Natural killer cell treated with Interleukin-12 subunit alpha and Interleukin-12 subunit beta and Interleukin-15 and Interleukin-18, amount 100 ng/mL, for 72 hours (primary cell): ENCODE measurements around the gene CNOT6. TPM values are rescaled to one million over a fixed set of nuclear protein-coding genes. Genes with fewer than 3 reads are reported as not detected.
A peak's percentile ranks its signal among the peaks of the same experiment; 100 is the strongest.

ENCODE experiments used
- ATAC-seq, 2 donors: fragments of 150-1000 bp; cut with Tn5 transposase in 1 of 2; sonication (Bioruptor Pico), chemical (Tn5 transposase) in 1 of 2; 2 replicates each; pipeline ENCODE4 v1.10.0; 2021
- DNase-seq: peaks from one replicate; pipeline ENCODE4 v3.0.0; 2022; ENCODE audit warnings: low spot score
- H3K27ac Mint-ChIP-seq, 2 donors: 1 replicate in 1 of 2; 2 replicates in 1 of 2; pipeline ENCODE4 v1.8.0; 2022; ENCODE audit warnings: mixed read lengths in 2 of 2, mild to moderate bottlenecking in 1 of 2, moderate library complexity in 1 of 2
- H3K27me3 Mint-ChIP-seq, 2 donors: 1 replicate in 1 of 2; 2 replicates in 1 of 2; pipeline ENCODE4 v1.8.0; 2022; ENCODE audit warnings: mixed read lengths in 2 of 2
- H3K36me3 Mint-ChIP-seq: one replicate; pipeline ENCODE4 v1.8.0; 2022; ENCODE audit warnings: mixed read lengths
- H3K4me1 Mint-ChIP-seq, 2 donors: 1 replicate in 1 of 2; 2 replicates in 1 of 2; pipeline ENCODE4 v1.8.0; 2022; ENCODE audit warnings: low read depth in 2 of 2, mixed read lengths in 2 of 2, mild to moderate bottlenecking in 1 of 2
- H3K4me3 Mint-ChIP-seq: one replicate; pipeline ENCODE4 v1.8.0; 2022; ENCODE audit warnings: mixed read lengths
- H3K9me3 Mint-ChIP-seq: 2 replicates; pipeline ENCODE4 v1.8.0; 2022; ENCODE audit warnings: mixed read lengths
- total RNA-seq, 2 donors: library from RNA; stranded (reverse); gene quantifications; one replicate each; pipeline ENCODE4 v1.2.3, GENCODE V29; 2022

The CNOT6 gene
- total RNA-seq, 2 donors from 2014 or later, result 32.8 to 38.5 TPM

GRCh38 chr5:180540050-180540694 is 46.0 kb downstream of the CNOT6 start:
- peak overlapping the region; percentile 30 to 63 for H3K27ac Mint-ChIP-seq
- H3K27me3 Mint-ChIP-seq, result no peaks in the 10 kb centered on the region
- DNase-seq (no peak), ATAC-seq (peak in 1 of 2 donors; percentile 75)
- peaks cover 15% of the 10 kb centered on the region for H3K36me3 Mint-ChIP-seq
- H3K4me3 Mint-ChIP-seq, result peak overlapping the region; percentile 47
- H3K4me1 Mint-ChIP-seq, result peaks cover 8 to 13% of the 10 kb centered on the region in 2 donors
- H3K9me3 Mint-ChIP-seq, result no peaks in the 10 kb centered on the region

- no peak for ATAC-seq
- Mint-ChIP-seq H3K4me3 (no peak overlapping the region), H3K27me3 (no peaks in the 10 kb centered on the region), H3K4me1 (peaks cover 12 to 18% of the 10 kb centered on the region in 2 donors), H3K27ac (no peak overlapping the region), H3K36me3 (peaks cover 26% of the 10 kb centered on the region), H3K9me3 (no peaks in the 10 kb centered on the region)
- no peak for DNase-seq
These were observed 47.5 kb downstream of the CNOT6 start for GRCh38 chr5:180541710-180542109.

GRCh38 chr5:180545248-180545647 is 51.1 kb downstream of the CNOT6 start:
- H3K27me3 Mint-ChIP-seq, result no peaks in the 10 kb centered on the region
- no peaks in the 10 kb centered on the region for H3K9me3 Mint-ChIP-seq
- ATAC-seq (no peak), DNase-seq (no peak)
- no peak overlapping the region for H3K27ac Mint-ChIP-seq
- no peak overlapping the region for H3K4me3 Mint-ChIP-seq
- peaks cover 21% of the 10 kb centered on the region for H3K36me3 Mint-ChIP-seq
- H3K4me1 Mint-ChIP-seq, result peaks cover 16 to 19% of the 10 kb centered on the region in 2 donors

GRCh38 chr5:180548563-180548962 is 54.4 kb downstream of the CNOT6 start:
- H3K4me1 Mint-ChIP-seq, result peaks cover 12 to 19% of the 10 kb centered on the region in 2 donors
- DNase-seq (no peak), ATAC-seq (no peak)
- no peaks in the 10 kb centered on the region for H3K9me3 Mint-ChIP-seq
- no peaks in the 10 kb centered on the region for H3K27me3 Mint-ChIP-seq
- peak overlapping the region; percentile 12 to 69 for H3K27ac Mint-ChIP-seq
- peaks cover 15% of the 10 kb centered on the region for H3K36me3 Mint-ChIP-seq
- H3K4me3 Mint-ChIP-seq, result no peak overlapping the region

DNA sequence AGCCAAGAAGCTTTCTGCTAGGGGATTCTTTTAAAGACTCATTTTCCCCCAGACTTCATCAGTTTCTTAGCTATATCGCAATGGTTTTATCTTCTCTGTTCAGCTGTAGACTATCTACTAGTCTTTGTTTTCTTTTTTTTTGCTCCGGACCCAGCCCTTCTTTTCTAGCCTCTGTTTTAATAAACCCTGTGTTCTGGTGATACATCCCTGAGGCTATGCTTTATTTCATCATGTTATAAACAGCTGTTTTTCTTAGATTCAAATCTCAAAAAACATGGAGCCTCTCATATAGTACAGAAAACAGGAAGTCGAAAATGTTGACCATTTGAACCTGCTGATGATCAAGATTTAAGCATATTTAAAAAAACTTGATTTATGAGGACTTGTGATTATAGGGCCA is 59.4 kb downstream of the CNOT6 start:
- DNase-seq, result no peak
- H3K4me3 Mint-ChIP-seq, result no peak overlapping the region
- H3K4me1 Mint-ChIP-seq, result peaks cover 8 to 16% of the 10 kb centered on the region in 2 donors
- no peak overlapping the region for H3K27ac Mint-ChIP-seq
- H3K27me3 Mint-ChIP-seq, result no peaks in the 10 kb centered on the region
- no peaks in the 10 kb centered on the region for H3K36me3 Mint-ChIP-seq
- H3K9me3 Mint-ChIP-seq, result no peaks in the 10 kb centered on the region
- no peak for ATAC-seq

DNA sequence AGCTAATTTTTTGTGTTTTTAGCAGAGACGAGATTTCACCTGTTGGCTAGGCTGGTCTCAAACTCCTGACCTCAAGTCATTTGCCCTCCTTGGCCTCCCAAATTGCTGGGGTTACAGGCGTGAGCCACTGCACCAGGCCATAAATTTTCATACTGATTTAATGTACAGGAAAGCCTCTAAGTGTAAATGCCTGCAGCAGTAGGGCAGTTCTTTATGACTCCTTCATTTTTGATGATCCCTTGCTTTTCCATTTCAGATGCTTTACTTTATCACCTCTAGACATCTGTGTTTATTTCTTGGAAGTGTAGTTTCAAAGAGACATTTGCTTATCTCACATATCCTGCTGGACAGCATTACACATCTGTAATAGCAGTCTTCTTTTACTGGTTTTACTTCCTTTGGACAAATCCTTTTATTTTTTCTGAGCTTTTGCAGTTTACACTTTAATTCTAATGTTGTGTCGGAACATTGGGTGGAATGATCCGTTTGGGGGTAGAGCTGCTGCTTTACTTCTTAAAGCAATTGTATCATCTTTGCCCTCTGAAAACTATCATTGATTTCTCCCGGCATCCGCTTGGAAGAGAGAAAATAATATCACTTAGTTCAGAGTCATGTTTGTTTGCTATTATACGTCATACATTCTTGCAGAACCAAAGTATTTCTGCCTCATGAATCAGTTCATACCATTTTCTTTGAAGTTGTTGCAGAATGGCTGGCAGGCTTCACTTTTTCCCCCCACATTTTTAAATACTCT is 61.2 kb downstream of the CNOT6 start:
- Mint-ChIP-seq H3K4me1 (peaks cover 7 to 24% of the 10 kb centered on the region in 2 donors), H3K27ac (no peak overlapping the region), H3K4me3 (no peak overlapping the region), H3K27me3 (no peaks in the 10 kb centered on the region), H3K9me3 (no peaks in the 10 kb centered on the region), H3K36me3 (peaks cover 2% of the 10 kb centered on the region)
- ATAC-seq, result no peak
- no peak for DNase-seq

DNA sequence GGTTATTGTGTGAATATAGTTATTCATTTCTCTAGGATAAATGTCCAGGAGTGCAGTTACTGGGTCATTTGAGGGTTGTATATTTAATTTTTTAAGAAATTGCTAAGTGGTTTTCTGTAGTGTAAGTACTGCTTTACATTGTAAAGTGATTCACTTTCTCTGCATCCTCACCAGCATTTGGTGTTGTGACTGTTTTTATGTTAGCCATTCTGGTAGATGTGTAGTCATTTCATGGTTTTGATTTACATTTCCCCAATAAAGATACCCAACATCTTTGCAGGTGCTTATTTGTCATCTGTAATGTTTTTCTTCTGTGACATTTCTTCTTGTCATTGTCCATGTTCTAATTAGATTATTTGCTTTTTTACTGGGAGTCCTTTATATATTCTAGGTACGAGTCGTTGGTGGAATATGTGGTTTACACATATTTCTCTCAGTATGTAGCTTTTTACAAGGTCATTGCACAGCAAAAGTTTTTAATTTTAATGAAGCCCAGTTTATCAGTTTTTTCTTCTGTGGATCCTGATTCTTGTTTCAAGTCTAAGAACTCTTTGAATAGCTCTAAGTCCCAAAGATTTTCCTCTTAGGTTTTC is 63.1 kb downstream of the CNOT6 start:
- Mint-ChIP-seq H3K27ac (no peak overlapping the region), H3K4me1 (peaks cover 19 to 33% of the 10 kb centered on the region in 2 donors), H3K9me3 (no peaks in the 10 kb centered on the region), H3K36me3 (peaks cover 12% of the 10 kb centered on the region), H3K4me3 (no peak overlapping the region), H3K27me3 (no peaks in the 10 kb centered on the region)
- DNase-seq (no peak), ATAC-seq (peak in 1 of 2 donors; percentile 38)

DNA sequence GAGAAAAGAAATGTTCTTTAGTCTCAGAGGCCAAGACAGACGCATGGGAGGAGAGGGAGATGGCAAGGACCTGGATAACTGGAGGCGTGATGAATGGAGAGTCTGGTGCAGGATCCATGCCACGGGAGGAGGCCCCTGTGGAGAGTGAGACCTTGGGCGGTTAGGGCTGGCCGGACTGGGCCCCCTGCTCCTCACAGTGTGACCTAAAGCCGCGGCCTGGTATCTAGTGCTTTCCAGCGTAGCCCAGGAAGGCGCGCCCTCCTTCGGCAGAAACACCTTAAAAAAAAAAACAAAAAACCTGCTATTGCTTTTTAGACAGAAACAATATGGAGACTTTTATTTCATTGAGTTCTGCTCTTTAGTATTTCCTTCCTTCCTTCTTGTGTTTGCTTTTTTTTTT is 64.1 kb downstream of the CNOT6 start:
- DNase-seq (no peak), ATAC-seq (no peak)
- Mint-ChIP-seq H3K4me3 (no peak overlapping the region), H3K4me1 (peaks cover 19 to 33% of the 10 kb centered on the region in 2 donors), H3K36me3 (peaks cover 12% of the 10 kb centered on the region), H3K27ac (no peak overlapping the region), H3K27me3 (no peaks in the 10 kb centered on the region), H3K9me3 (no peaks in the 10 kb centered on the region)

DNA sequence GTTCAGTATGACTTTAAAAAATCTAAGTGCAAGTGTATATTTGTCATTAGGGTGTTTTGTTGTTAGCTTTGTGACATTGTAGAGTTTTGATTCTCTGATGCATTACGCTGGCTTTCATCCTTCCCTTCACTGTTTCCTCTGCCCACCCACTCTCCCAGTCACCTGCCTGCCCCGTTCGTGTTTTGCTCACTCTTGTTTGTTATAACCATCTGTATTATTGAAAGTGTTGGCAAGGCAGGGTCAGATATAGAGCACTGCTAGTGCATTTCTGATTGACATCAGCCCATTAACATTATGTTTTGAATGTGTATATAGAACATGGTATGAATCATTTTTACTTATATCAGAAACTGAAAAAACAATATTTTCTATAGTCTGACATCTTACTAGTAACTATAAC is 69.8 kb downstream of the CNOT6 start:
- H3K27ac Mint-ChIP-seq, result no peak overlapping the region
- H3K27me3 Mint-ChIP-seq, result no peaks in the 10 kb centered on the region
- no peaks in the 10 kb centered on the region for H3K9me3 Mint-ChIP-seq
- peaks cover 20% of the 10 kb centered on the region for H3K36me3 Mint-ChIP-seq
- ATAC-seq, result no peak
- no peak for DNase-seq
- H3K4me1 Mint-ChIP-seq, result peaks cover 14 to 20% of the 10 kb centered on the region in 2 donors
- H3K4me3 Mint-ChIP-seq, result no peak overlapping the region

DNA sequence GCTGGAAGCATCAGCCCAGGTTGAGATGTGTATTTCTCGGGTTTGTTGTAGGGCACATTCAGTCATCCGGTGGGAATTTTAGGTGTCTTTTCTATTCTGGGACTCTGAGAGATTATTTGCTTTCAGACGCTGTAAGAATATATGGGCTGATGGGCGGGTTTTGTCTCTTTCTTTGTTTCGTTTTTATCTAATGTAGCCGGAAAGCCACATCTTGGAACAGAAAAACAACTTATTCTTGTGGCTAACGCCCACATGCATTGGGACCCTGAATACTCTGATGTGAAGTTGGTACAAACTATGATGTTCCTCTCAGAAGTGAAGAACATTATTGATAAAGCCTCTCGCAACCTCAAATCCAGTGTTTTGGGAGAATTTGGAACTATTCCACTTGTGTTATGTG is 74.7 kb downstream of the CNOT6 start:
- H3K36me3 Mint-ChIP-seq, result peaks cover 20% of the 10 kb centered on the region
- no peak overlapping the region for H3K4me3 Mint-ChIP-seq

DNA sequence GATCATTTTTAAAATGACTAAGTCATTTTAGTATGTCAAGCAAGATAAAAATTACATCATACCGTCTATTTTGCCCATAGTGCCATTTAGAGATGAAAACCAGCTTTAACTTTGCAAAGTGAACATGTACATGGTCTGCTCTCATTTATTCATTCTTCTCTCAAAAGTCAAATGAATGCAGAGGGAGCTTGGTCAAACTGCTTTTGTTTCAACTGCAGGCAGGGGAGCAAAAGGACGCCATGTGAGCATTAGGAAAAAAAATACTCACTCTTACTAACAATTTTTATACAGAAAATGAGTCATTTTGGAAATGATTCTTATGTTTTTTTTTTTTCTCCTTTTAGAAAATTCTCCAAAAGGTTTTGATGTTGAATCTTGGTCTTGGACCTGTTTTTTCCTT is 81.4 kb downstream of the CNOT6 start:
- Mint-ChIP-seq H3K9me3 (no peaks in the 10 kb centered on the region), H3K4me1 (no peaks in the 10 kb centered on the region), H3K4me3 (no peak overlapping the region), H3K27me3 (no peaks in the 10 kb centered on the region), H3K36me3 (peaks cover 14% of the 10 kb centered on the region), H3K27ac (no peak overlapping the region)
- ATAC-seq (no peak), DNase-seq (no peak)

More for the DNA sequence above, 74.7 kb downstream of the CNOT6 start:
- ATAC-seq (no peak), DNase-seq (no peak)
- Mint-ChIP-seq H3K27me3 (no peaks in the 10 kb centered on the region), H3K4me1 (peaks cover 0 to 2% of the 10 kb centered on the region in 2 donors), H3K27ac (no peak overlapping the region), H3K9me3 (no peaks in the 10 kb centered on the region)

DNA sequence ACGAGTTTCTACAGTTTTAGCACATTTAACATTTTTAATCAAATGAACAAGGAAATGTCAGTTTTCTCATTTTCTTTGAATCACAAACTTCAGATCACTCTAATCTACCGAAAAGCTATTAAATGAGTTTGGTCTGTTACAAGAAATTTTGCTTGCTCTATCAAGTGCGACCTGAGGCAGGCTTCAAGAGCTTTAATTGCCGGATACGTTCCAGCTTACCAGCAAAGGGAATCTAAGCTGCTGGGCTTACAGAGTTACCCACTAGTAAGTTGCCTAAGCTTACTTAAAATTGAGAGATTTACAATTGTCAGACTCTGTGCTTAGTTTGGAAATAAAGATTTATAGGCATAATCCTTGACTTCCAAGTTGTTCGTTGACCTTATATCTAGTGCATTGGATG is 86.5 kb downstream of the CNOT6 start:
- H3K4me1 Mint-ChIP-seq, result no peaks in the 10 kb centered on the region
- H3K27ac Mint-ChIP-seq, result no peak overlapping the region
- DNase-seq, result no peak
- H3K27me3 Mint-ChIP-seq, result peaks cover 7 to 12% of the 10 kb centered on the region in 2 donors
- no peak overlapping the region for H3K4me3 Mint-ChIP-seq
- peaks cover 6% of the 10 kb centered on the region for H3K36me3 Mint-ChIP-seq
- no peaks in the 10 kb centered on the region for H3K9me3 Mint-ChIP-seq
- no peak for ATAC-seq

DNA sequence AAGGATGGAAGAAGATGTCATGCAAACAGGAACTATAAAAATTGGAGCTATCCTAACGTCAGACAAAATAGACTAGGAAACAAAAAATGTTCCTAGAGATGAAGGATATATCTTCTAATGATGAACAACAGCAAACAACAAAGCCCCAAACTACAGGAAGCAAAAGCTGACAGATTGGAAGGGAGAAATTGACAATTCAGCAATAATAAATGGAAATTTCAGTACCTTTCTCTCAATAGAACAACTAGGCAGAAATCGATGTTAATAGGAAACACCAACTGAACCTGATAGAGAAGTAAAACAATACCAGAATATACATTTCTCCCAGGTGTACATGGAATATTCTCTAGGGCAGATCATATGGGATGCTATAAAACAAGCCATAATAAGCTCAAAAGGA is 89.6 kb downstream of the CNOT6 start:
- H3K27me3 Mint-ChIP-seq, result peaks cover 12% of the 10 kb centered on the region in 2 donors

GRCh38 chr5:180586204-180586603 is 92.0 kb downstream of the CNOT6 start:
- Mint-ChIP-seq H3K4me3 (no peak overlapping the region), H3K27ac (no peak overlapping the region), H3K36me3 (no peaks in the 10 kb centered on the region), H3K27me3 (peaks cover 12 to 21% of the 10 kb centered on the region in 2 donors), H3K4me1 (no peaks in the 10 kb centered on the region), H3K9me3 (no peaks in the 10 kb centered on the region)
- ATAC-seq, result no peak
- DNase-seq, result no peak

More for the DNA sequence above, 89.6 kb downstream of the CNOT6 start:
- Mint-ChIP-seq H3K4me1 (no peaks in the 10 kb centered on the region), H3K36me3 (no peaks in the 10 kb centered on the region), H3K9me3 (no peaks in the 10 kb centered on the region), H3K27ac (no peak overlapping the region), H3K4me3 (no peak overlapping the region)
- ATAC-seq (no peak), DNase-seq (no peak)
